Stimulated activated CD4-positive, alpha-beta T cell treated with anti-CD3 and anti-CD28 coated beads, Interleukin-1b, Interleukin-23, amount 100 ng/mL, for 24 hours (primary cell): ENCODE data around the gene PHLDB3.

Experiments
- DNase-seq, 4 experiments: peaks; one replicate each; pipeline ENCODE4 v3.0.0-alpha.2; 2020; ENCODE audit warnings: low read depth in 4 of 4, low spot score in 1 of 4

Gene PHLDB3

GRCh38 chr19:43501661-43502418 lies 2.7 kb downstream of the PHLDB3 start:
- no peak for DNase-seq

DNA sequence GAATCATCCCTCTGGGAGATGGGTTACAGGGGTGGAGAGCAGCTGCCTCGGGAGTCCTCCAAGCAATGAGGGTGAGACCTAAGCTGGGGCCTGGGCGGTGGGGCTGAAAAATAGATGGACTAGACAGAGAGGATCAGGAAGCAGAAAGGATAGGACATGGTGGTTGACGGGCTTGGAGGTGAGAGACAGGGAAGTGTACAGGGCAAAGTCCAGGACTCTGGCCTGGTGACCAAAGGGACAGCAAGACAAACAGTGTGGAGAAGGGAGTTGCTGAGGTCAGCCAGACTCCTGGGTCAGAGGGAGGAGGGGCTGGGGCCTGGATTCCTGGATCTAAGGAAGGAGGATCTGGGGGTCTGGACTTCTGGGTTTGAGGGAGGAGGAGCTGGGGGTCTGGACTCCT lies 5.5 kb downstream of the PHLDB3 start:
- DNase-seq: no peak

GRCh38 chr19:43498233-43498842 lies 6.2 kb downstream of the PHLDB3 start:
- no peak for DNase-seq

DNA sequence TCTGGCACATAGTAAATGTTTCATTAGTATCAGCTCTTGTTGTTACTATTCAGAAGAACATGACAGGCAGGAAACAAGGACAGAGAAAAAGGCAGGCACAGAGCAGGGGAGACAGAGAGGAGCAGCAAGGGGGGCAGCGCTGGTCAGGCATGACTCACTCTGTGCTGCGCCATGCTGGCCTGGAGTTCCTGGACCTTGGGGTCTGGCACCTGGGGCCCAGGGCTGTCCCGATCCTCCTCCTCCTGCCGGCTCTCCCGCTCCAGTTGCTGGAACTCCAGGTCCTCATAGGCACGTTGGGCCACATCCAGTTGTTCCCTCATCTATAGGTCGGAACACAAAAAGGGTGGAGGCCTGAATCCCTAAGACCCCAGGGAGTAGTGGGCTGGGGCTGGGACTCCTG lies 7.6 kb downstream of the PHLDB3 start:
- no peak for DNase-seq

GRCh38 chr19:43495082-43495481 lies 9.5 kb downstream of the PHLDB3 start:
- no peak for DNase-seq

- no peak for DNase-seq
Measured at GRCh38 chr19:43490759-43491158, 13.8 kb downstream of the PHLDB3 start.

GRCh38 chr19:43489979-43490599 lies 14.5 kb downstream of the PHLDB3 start:
- DNase-seq: no peak

- DNase-seq: no peak
Measured at GRCh38 chr19:43489310-43489709, 15.2 kb downstream of the PHLDB3 start.

DNA sequence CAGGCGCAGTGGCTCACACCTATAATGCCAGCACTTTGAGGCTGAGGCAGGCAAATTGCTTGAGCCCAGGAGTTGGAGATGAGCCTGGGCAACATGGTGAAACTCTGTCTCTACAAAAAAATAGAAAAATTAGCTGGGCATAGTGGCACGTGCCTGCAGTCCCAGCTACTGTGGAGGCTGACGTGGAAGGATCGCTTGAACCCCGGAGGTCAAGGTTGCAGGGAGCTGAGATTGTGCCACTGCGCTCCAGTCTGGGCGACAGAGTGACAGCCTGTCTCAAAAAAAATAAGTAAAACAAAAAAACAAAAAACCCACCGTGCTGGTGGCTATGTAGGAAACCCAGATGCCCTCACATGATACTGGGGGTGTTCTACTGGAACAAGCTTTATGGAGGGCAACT lies 16.4 kb downstream of the PHLDB3 start:
- no peak for DNase-seq

- no peak for DNase-seq
Measured at GRCh38 chr19:43486412-43486811, 18.1 kb downstream of the PHLDB3 start.

DNA sequence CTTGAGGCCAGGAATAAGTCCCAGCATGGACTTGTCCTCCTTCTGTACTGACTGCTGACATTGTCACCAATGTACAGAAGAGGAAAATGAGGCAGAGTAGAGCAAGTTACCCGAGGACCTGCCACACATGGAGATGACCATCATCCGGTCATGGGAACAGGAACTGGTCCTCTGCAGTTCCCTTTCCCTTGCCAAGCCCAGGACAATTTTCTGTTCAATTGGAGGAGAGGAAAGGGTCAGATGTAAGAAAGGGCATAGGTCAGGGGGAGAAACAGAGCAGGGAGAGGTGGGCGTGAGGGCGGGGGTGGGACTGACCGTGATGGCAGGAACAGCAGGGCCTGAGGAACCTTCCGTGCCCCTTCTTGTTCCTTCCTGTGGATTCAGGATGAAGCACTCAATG lies 18.6 kb downstream of the PHLDB3 start:
- DNase-seq: no peak

GRCh38 chr19:43483281-43483680 lies 21.3 kb downstream of the PHLDB3 start:
- no peak for DNase-seq

DNA sequence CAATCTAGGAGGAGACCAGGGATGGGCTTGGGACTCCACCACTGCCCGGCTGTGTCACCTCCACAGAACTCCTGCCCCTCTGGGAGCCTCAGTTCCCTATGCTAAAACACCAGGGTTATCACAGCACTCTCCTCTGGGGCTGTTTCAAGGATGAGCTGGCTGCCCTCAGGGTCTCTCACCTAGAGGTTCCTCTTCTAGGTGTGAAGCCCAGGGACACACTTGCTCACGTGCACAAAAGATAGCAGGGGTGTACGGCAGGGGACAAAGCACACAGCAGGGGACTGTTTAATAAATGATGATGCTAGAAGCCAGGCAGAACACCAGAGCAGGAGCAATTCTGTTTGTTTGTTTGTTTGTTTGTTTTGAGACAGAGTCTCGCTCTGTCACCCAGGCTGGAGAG lies 22.4 kb downstream of the PHLDB3 start:
- DNase-seq: no peak

DNA sequence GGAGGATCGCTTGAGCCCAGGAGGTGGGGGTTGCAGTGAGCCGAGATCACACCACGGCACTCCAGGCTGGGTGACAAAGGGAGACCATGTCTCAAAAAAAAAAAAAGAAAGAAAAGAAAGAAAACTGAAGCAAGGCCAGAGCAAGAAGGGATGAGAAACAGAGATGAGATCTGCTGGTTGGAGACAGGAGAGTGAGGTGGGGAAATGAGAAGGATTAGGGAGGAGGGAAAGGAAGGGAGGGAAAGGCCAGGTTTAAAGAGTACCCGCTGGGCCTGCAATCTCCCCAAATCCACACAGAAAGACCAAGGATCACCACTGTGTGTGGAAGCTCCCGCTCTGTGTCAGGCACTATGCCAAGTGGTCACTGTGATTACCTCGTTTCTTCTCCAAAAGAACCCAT lies 22.8 kb downstream of the PHLDB3 start:
- no peak for DNase-seq

DNA sequence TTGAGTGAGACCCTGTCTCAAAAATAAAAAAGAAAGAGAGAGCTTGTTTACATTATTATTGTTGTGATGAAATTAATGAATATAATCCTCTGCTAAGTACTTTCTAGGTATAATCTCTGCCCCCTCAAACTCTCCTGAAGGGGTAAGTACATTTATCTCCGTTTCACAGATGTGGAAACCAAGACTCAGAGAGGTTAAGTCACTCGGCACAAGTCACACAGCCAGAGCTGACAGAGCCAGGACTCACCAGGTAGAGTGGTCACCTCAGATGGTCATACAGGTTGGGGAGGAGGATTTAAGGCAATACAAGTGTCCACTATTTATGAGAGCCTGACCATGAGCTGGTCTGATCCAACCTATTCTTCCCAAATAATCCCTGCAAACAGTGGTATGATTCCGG lies 24.0 kb downstream of the PHLDB3 start:
- no peak for DNase-seq

- DNase-seq: no peak
Measured at GRCh38 chr19:43479961-43480561, 24.5 kb downstream of the PHLDB3 start.

DNA sequence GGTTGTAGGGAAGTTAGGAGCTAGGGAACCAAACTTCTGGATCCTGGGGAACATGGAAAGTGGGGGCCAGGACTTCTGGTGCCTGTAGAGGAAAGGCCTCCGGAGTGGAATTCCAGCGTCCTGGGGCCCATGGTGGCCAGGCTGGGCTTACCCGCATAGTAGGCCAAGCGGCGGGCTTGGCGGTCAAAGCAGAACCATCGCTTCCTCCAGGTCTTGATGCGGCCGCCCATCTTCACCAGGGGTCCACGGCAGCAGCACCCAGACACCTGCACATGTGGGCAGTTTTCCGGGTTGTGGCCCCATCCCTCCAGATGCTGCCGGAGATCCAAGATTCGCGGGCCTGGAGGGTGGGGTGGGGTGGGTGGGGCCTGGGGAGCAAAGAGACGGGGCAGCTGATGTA lies 25.3 kb downstream of the PHLDB3 start:
- no peak for DNase-seq

- DNase-seq: no peak
Measured at GRCh38 chr19:43478323-43478722, 26.2 kb downstream of the PHLDB3 start.

DNA sequence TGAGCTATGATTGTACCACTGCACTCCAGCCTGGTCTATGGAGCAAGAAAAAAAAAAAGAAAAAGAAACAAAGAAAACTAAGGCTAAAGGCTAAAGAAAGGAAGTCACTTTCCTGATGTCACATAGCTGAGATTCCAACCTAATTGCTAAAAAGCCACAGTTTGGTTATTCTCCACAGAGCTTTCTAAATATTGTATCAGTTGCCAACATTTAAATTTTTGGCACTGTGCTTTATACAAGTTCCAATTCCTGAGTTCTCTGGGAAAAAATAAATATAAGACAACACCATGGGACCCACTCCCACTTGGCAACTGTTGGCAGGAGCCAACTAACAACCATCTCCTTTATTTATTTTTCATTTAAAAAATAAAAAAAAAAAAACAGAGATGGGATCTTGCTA lies 27.9 kb downstream of the PHLDB3 start:
- DNase-seq: no peak

DNA sequence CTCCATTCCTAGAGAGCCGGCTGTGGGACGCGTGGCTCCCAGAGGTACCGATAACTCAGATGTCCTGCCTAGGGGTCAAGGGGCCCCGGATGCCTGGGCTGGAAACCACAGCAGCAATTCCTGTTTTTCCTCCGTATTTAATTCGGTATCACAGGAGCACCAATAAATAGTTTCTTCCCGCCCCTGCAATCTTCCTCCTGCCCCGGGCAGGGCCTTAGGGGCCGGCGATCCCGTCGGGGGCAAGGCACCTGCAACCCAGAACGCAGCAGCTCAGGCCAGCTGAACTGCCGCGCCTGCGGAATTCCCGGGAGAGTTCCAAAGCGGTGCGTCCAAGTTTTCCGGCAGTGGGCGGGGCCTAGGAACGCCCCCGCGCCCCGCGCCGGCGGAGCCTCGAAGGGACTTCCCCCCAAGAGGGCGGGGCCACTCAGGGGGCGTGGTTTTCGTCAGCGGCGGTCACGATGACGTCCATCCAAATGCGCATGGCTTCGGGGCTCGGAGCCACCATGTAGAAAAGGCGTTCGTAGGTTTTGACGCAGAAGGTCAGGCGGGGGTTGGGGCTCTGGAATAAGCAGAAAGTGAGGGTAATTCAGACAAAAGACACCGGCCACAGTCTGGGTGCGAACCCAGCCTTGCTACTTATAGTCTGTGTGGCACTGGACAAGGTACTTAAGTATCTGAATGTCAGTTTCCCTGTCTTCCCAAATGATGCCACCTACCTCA lies 29.4 kb downstream of the PHLDB3 start:
- DNase-seq: peak; percentile 90 to 95 (median 94)

GRCh38 chr19:43474487-43474886 lies 30.1 kb downstream of the PHLDB3 start:
- no peak for DNase-seq

GRCh38 chr19:43471091-43471490 lies 33.5 kb downstream of the PHLDB3 start:
- DNase-seq: no peak
